Natural killer cell (primary cell): ENCODE data around the gene FARS2. TPM values are rescaled to one million over a fixed set of nuclear protein-coding genes. Genes with fewer than 3 reads are reported as not detected.

ENCODE experiments used
- ATAC-seq, 3 donors: fragments of 150-1000 bp in 2 of 3; fragments of 200-7000 bp in 1 of 3; cut with Tn5 transposase; 1 replicate in 1 of 3; 2 replicates in 2 of 3; pipeline ENCODE4 v1.10.0; 2021; ENCODE audit warnings: mild to moderate bottlenecking in 2 of 3, moderate library complexity in 2 of 3
- DNase-seq, 2 donors: peaks; one replicate each; pipeline versions ENCODE4 v3.0.0 to v3.0.0-alpha.2; 2013 to 2021; ENCODE audit warnings: mixed read lengths in 1 of 2
- H3K27ac ChIP-seq: one replicate; pipeline ENCODE4 v1.5.1; 2013; ENCODE audit warnings: mild to moderate bottlenecking, low read length
- H3K27me3 ChIP-seq: one replicate; pipeline ENCODE4 v1.6.1; 2013; ENCODE audit warnings: low read length; ENCODE audit not compliant: control insufficient read depth, insufficient read depth
- H3K36me3 ChIP-seq: one replicate; pipeline ENCODE4 v1.6.1; 2013; ENCODE audit warnings: low read length; ENCODE audit not compliant: control insufficient read depth, insufficient read depth
- H3K4me1 ChIP-seq: one replicate; pipeline ENCODE4 v1.6.1; 2013; ENCODE audit warnings: low read length; ENCODE audit not compliant: control insufficient read depth, insufficient read depth
- H3K4me3 ChIP-seq: one replicate; pipeline ENCODE4 v1.5.1; 2013; ENCODE audit warnings: low read length
- H3K9me3 ChIP-seq: one replicate; pipeline ENCODE4 v1.6.1; 2013; ENCODE audit warnings: low read length; ENCODE audit not compliant: control insufficient read depth, insufficient read depth
- H3K27ac Mint-ChIP-seq, 2 donors: one replicate each; pipeline ENCODE4 v1.8.0; 2022; ENCODE audit warnings: mild to moderate bottlenecking in 2 of 2, mixed read lengths in 2 of 2, moderate library complexity in 1 of 2
- H3K27me3 Mint-ChIP-seq, 2 donors: one replicate each; pipeline ENCODE4 v1.8.0; 2022; ENCODE audit warnings: low read depth in 2 of 2, mixed read lengths in 2 of 2
- H3K36me3 Mint-ChIP-seq: one replicate; pipeline ENCODE4 v1.8.0; 2022; ENCODE audit warnings: mixed read lengths
- H3K4me1 Mint-ChIP-seq, 2 donors: one replicate each; pipeline ENCODE4 v1.8.0; 2022; ENCODE audit warnings: mixed read lengths in 2 of 2
- H3K4me3 Mint-ChIP-seq: one replicate; pipeline ENCODE4 v1.8.0; 2022; ENCODE audit warnings: mild to moderate bottlenecking, moderate library complexity, mixed read lengths
- H3K9me3 Mint-ChIP-seq, 2 donors: one replicate each; pipeline ENCODE4 v1.8.0; 2022; ENCODE audit warnings: mixed read lengths in 2 of 2
- CTCF ChIP-seq: fragments of 200-600 bp; IDR thresholded peaks from one replicate; pipeline ENCODE4 v1.8.0; 2022; ENCODE audit warnings: antibody characterized with exemption
- WGBS: methylation state at CpG from one replicate; pipeline ENCODE4 v1.1.7; 2013; ENCODE audit warnings: missing lambda C conversion rate; ENCODE audit not compliant: insufficient coverage; 5-methylcytosine and 5-hydroxymethylcytosine counted together
- intact Hi-C: fragments of 100-400 bp; cut with micrococcal nuclease; formaldehyde crosslinking; loops from one replicate; pipeline ENCODE4 v1.14.2; 2022
- total RNA-seq, 4 donors: library from RNA; stranded (reverse); fragments of 120-200 nt in 1 of 4; gene quantifications; one replicate each; pipeline versions ENCODE4 v1.2.3 to v1.2.4, GENCODE V29; 2013 to 2022

FARS2 gene
- total RNA-seq, 3 donors from 2014 or later (not counting 1 experiment from before 2014, with no cell fraction given) = 15.3 to 24.8 (median 22.7) TPM

GRCh38 chr6:5782783-5783547 lies 521.7 kb downstream of the FARS2 start:
- no peaks in the 10 kb centered on the region for H3K27me3 Mint-ChIP-seq
- DNase-seq (no peak), ATAC-seq (no peak)
- H3K36me3 ChIP-seq = no peaks in the 10 kb centered on the region
- no peaks in the 10 kb centered on the region for H3K9me3 ChIP-seq
- 76% methylated on average over 26 of the region's 26 CpGs for WGBS
- H3K27me3 ChIP-seq = no peaks in the 10 kb centered on the region
- H3K36me3 Mint-ChIP-seq = no peaks in the 10 kb centered on the region
- peaks cover 22 to 25% of the 10 kb centered on the region in 2 donors for H3K4me1 Mint-ChIP-seq
- no peak overlapping the region for H3K4me3 Mint-ChIP-seq
- H3K4me3 ChIP-seq = no peak overlapping the region
- no peak overlapping the region for H3K27ac ChIP-seq
- no peak overlapping the region for H3K27ac Mint-ChIP-seq
- no peaks in the 10 kb centered on the region for H3K9me3 Mint-ChIP-seq
- intact Hi-C loops = no loop called here
- no peak for TF ChIP-seq CTCF
- peaks cover 5% of the 10 kb centered on the region for H3K4me1 ChIP-seq

- Mint-ChIP-seq H3K9me3 (no peaks in the 10 kb centered on the region), H3K27me3 (no peaks in the 10 kb centered on the region)
- no peak for ATAC-seq
Observed at GRCh38 chr6:5783584-5784089, 522.3 kb downstream of the FARS2 start.

GRCh38 chr6:5785249-5785648 lies 523.9 kb downstream of the FARS2 start:
- Mint-ChIP-seq H3K4me1 (peaks cover 25 to 30% of the 10 kb centered on the region in 2 donors), H3K27ac (no peak overlapping the region), H3K36me3 (no peaks in the 10 kb centered on the region), H3K27me3 (no peaks in the 10 kb centered on the region), H3K9me3 (no peaks in the 10 kb centered on the region), H3K4me3 (no peak overlapping the region)
- ATAC-seq (no peak), DNase-seq (no peak)
- no peak for TF ChIP-seq CTCF
- no peaks in the 10 kb centered on the region for H3K36me3 ChIP-seq
- intact Hi-C loops = no loop called here
- no peaks in the 10 kb centered on the region for H3K9me3 ChIP-seq
- WGBS = 75% methylated on average over 8 of the region's 8 CpGs
- peaks cover 5% of the 10 kb centered on the region for H3K4me1 ChIP-seq
- H3K27ac ChIP-seq = no peak overlapping the region
- no peaks in the 10 kb centered on the region for H3K27me3 ChIP-seq
- H3K4me3 ChIP-seq = no peak overlapping the region

More at GRCh38 chr6:5783584-5784089, 522.3 kb downstream of the FARS2 start:
- 89% methylated on average over 19 of the region's 19 CpGs for WGBS
- Histone ChIP-seq H3K36me3 (no peaks in the 10 kb centered on the region), H3K4me3 (no peak overlapping the region), H3K4me1 (peaks cover 5% of the 10 kb centered on the region), H3K27ac (no peak overlapping the region), H3K9me3 (no peaks in the 10 kb centered on the region), H3K27me3 (no peaks in the 10 kb centered on the region)
- no peak overlapping the region for H3K27ac Mint-ChIP-seq
- TF ChIP-seq CTCF = no peak
- H3K4me1 Mint-ChIP-seq = peaks cover 25 to 30% of the 10 kb centered on the region in 2 donors
- intact Hi-C loops = no loop called here
- DNase-seq = no peak
- no peak overlapping the region for H3K4me3 Mint-ChIP-seq
- H3K36me3 Mint-ChIP-seq = no peaks in the 10 kb centered on the region
